ENCODE data around the gene KRTAP4-7. TPM values are rescaled to one million over a fixed set of nuclear protein-coding genes. Genes with fewer than 3 reads are reported as not detected.

Gene KRTAP4-7
- total RNA-seq, 1 donor = not detected

DNA sequence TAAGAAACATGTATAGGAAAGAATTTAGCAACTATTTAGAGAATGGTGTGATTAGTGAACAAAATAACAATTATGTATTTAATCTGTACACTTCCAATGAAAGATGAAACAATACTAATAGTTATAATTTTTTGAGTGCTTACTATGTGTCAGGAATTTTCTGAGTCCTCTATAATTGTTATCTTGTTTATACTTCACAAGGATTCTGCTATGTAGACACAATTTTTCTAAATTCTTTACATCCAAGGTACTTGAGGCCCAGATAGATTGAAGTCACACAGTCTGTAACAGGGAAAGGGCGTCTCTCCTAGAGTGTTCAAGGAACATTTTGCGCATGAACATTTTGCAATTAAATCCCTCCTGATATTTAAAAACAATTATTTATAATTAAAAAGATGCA lies 41.1 kb downstream of the KRTAP4-7 start:
- TF ChIP-seq, protein P1, sequence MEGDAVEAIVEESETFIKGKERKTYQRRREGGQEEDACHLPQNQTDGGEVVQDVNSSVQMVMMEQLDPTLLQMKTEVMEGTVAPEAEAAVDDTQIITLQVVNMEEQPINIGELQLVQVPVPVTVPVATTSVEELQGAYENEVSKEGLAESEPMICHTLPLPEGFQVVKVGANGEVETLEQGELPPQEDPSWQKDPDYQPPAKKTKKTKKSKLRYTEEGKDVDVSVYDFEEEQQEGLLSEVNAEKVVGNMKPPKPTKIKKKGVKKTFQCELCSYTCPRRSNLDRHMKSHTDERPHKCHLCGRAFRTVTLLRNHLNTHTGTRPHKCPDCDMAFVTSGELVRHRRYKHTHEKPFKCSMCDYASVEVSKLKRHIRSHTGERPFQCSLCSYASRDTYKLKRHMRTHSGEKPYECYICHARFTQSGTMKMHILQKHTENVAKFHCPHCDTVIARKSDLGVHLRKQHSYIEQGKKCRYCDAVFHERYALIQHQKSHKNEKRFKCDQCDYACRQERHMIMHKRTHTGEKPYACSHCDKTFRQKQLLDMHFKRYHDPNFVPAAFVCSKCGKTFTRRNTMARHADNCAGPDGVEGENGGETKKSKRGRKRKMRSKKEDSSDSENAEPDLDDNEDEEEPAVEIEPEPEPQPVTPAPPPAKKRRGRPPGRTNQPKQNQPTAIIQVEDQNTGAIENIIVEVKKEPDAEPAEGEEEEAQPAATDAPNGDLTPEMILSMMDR (IDR thresholded peaks at IDR 0.05; ENCODE audit: insufficient read depth, low read depth, low read length) = no peak
- H3K4me3 ChIP-seq (ENCODE audit: low read depth, low read length) = no peak overlapping the region
- no peak for DNase-seq (ENCODE audit: low read depth)

DNA sequence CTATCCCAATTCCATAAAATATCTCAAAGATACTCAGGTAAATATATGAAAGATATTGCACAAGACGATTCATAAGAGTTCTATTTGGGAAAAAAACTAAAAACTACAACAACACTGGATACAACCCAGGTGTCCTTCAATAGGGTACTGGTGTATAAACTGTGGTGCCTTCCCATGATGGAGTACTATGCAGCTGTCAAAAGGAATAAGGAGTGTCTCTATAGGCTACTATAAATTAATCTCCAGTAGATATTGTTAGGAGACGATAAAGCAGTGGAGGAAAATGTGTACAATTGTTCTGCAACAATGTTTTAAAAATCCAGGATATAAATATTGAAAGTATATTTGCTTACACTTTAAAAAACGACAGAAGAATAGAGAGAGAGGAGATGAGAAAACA lies 42.5 kb downstream of the KRTAP4-7 start:
- H3K4me3 ChIP-seq (ENCODE audit: low read depth, low read length) = no peak overlapping the region
- no peak for DNase-seq (ENCODE audit: low read depth)
- TF ChIP-seq, protein P1 (IDR thresholded peaks at IDR 0.05; ENCODE audit: insufficient read depth, low read depth, low read length) = no peak

DNA sequence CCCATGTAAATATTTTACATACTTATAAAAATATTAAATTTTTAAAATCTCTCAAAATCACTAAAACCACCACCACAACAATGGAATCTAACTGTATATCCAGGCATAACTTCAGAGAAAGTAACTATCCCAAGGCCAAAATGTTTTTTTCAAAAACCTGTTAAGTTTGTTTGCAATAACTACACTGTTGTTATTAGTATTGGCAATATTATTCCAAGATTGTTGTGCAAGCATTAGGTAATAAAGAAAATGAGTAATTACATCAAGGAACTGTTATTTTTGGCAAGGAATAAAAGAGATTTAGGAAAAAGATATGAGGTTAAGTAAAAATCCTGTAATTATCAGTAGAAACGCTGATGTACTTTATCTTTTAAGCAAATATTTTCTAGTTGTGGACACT lies 43.4 kb downstream of the KRTAP4-7 start:
- DNase-seq (ENCODE audit: low read depth) = no peak
- H3K4me3 ChIP-seq (ENCODE audit: low read depth, low read length) = no peak overlapping the region
- TF ChIP-seq, protein P1 (IDR thresholded peaks at IDR 0.05; ENCODE audit: insufficient read depth, low read depth, low read length) = no peak

DNA sequence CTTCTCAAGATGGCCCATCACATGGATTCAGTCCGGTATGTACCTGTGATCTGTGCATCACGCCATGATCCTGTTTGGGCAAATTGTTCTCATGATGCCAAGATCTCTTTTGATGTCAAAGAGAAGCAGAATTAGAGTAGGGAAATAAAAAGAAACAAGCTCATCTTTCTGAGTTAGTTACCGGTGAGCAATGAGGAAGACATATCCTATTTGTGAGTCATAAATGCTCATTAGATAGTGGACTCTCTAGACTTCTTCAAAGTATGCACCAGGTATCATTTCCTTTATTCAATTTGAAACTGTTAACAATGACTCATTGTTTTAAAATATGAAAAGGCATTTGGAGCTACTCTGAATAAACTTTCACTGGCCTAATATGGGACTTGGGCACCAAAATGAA lies 48.0 kb downstream of the KRTAP4-7 start:
- DNase-seq (ENCODE audit: low read depth) = no peak
- TF ChIP-seq, protein P1 (IDR thresholded peaks at IDR 0.05; ENCODE audit: insufficient read depth, low read depth, low read length) = no peak
- no peak overlapping the region for H3K4me3 ChIP-seq (ENCODE audit: low read depth, low read length)

DNA sequence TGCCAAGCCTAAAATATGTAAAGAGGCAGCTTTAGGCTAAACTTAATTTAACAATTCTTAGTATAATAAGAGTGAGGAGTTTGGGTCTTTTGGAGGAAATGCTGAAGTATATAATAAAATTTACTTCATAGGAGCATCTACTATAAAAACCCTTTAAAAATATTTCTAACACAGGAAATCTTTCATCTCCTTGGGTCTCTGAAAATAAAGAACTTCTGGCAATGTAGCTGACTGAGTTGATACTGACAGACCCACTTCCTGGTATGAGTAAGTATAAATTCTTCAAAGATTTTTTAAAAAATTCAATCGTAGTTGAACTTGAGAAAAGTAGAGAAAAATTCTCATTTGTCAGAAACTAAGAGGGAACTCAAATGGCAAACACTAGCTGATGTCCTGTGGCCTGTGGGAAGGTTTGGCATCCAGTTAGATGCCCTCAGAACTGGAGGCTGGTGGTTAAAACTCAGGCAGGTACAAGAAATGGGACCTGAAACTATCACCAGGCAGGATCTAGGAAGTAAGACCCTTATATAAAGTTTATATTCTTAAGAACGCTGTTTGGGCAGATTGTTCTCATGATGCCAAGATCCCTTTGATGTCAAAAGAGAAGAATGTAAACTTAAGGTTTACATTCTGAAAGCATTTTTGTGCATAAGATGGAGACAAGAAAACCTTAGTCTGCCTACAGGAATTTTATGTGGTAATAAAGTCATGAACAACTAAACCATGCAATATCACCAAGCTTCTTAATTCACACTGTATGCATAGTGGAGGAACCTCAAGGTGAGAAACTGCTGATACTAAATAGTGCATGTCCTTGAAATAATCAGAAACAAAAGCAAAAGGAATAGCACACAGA lies 50.2 kb downstream of the KRTAP4-7 start:
- DNase-seq (ENCODE audit: low read depth) = no peak
- TF ChIP-seq, protein P1 (IDR thresholded peaks at IDR 0.05; ENCODE audit: insufficient read depth, low read depth, low read length) = no peak

More for the DNA sequence above, 50.2 kb downstream of the KRTAP4-7 start:
- H3K4me3 ChIP-seq (ENCODE audit: low read depth, low read length) = no peak overlapping the region

Other genes starting within 250 kb of the KRTAP4-7 start
- not detected in 2 replicates for gene KRT12, start 216.9 kb upstream of the KRTAP4-7 start, total RNA-seq
- gene KRT20, start 198.9 kb upstream of the KRTAP4-7 start, total RNA-seq = not detected in 2 replicates
- gene KRT23, start 146.5 kb upstream of the KRTAP4-7 start, total RNA-seq = under 0.01 and 1.7 TPM in 2 replicates
- gene KRT39, start 117.2 kb upstream of the KRTAP4-7 start, total RNA-seq = not detected in 2 replicates
- not detected in 2 replicates for gene KRT40, start 99.8 kb upstream of the KRTAP4-7 start, total RNA-seq
- not detected in 2 replicates for gene KRTAP3-3, start 90.0 kb upstream of the KRTAP4-7 start, total RNA-seq
- not detected in 2 replicates for gene KRTAP3-2, start 84.2 kb upstream of the KRTAP4-7 start, total RNA-seq
- not detected in 2 replicates for gene KRTAP3-1, start 75.0 kb upstream of the KRTAP4-7 start, total RNA-seq
- 11.0 and 16.4 TPM in 2 replicates for gene KRTAP1-5, start 56.9 kb upstream of the KRTAP4-7 start, total RNA-seq
- not detected in 2 replicates for gene KRTAP1-4, start 54.0 kb upstream of the KRTAP4-7 start, total RNA-seq
- not detected in 2 replicates for gene KRTAP1-3, start 49.3 kb upstream of the KRTAP4-7 start, total RNA-seq
- not detected in 2 replicates for gene KRTAP1-1, start 42.7 kb upstream of the KRTAP4-7 start, total RNA-seq
- gene KRTAP2-1, start 36.8 kb upstream of the KRTAP4-7 start, total RNA-seq = not detected in 2 replicates
- gene KRTAP2-2, start 28.9 kb upstream of the KRTAP4-7 start, total RNA-seq = not detected in 2 replicates
- 0.32 TPM in 1 of 2 replicates, not detected in the other for gene KRTAP2-3, start 24.0 kb upstream of the KRTAP4-7 start, total RNA-seq
- gene KRTAP2-4, start 18.3 kb upstream of the KRTAP4-7 start, total RNA-seq = not detected in 2 replicates
- gene KRTAP4-8, start 14.0 kb downstream of the KRTAP4-7 start, total RNA-seq = not detected in 2 replicates
- not detected in 2 replicates for gene KRTAP4-16, start 18.1 kb downstream of the KRTAP4-7 start, total RNA-seq
- not detected in 2 replicates for gene KRTAP4-9, start 21.2 kb downstream of the KRTAP4-7 start, total RNA-seq
- gene KRTAP4-11, start 34.2 kb downstream of the KRTAP4-7 start, total RNA-seq = not detected in 2 replicates
- gene KRTAP4-12, start 40.0 kb downstream of the KRTAP4-7 start, total RNA-seq = not detected in 2 replicates
- gene KRTAP4-6, start 56.4 kb downstream of the KRTAP4-7 start, total RNA-seq = not detected in 2 replicates
- not detected in 2 replicates for gene KRTAP4-5, start 65.7 kb downstream of the KRTAP4-7 start, total RNA-seq
- not detected in 2 replicates for gene KRTAP4-4, start 76.6 kb downstream of the KRTAP4-7 start, total RNA-seq
- gene KRTAP4-3, start 84.1 kb downstream of the KRTAP4-7 start, total RNA-seq = not detected in 2 replicates
- gene KRTAP4-2, start 94.1 kb downstream of the KRTAP4-7 start, total RNA-seq = not detected in 2 replicates
- gene KRTAP4-1, start 100.8 kb downstream of the KRTAP4-7 start, total RNA-seq = not detected in 2 replicates
- not detected in 2 replicates for gene KRTAP9-1, start 105.7 kb downstream of the KRTAP4-7 start, total RNA-seq
- not detected in 2 replicates for gene KRTAP9-2, start 142.5 kb downstream of the KRTAP4-7 start, total RNA-seq
- not detected in 2 replicates for gene KRTAP9-3, start 148.3 kb downstream of the KRTAP4-7 start, total RNA-seq
- gene KRTAP9-8, start 153.8 kb downstream of the KRTAP4-7 start, total RNA-seq = not detected in 2 replicates
- gene KRTAP9-4, start 165.5 kb downstream of the KRTAP4-7 start, total RNA-seq = not detected in 2 replicates
- gene KRTAP9-9, start 171.2 kb downstream of the KRTAP4-7 start, total RNA-seq = not detected in 2 replicates
- not detected in 2 replicates for gene KRTAP9-6, start 181.2 kb downstream of the KRTAP4-7 start, total RNA-seq
- not detected in 2 replicates for gene KRTAP9-7, start 191.5 kb downstream of the KRTAP4-7 start, total RNA-seq
- not detected in 2 replicates for gene KRTAP29-1, start 218.7 kb downstream of the KRTAP4-7 start, total RNA-seq
- gene KRTAP16-1, start 225.2 kb downstream of the KRTAP4-7 start, total RNA-seq = not detected in 2 replicates
- not detected in 2 replicates for gene KRTAP17-1, start 231.6 kb downstream of the KRTAP4-7 start, total RNA-seq